ENCODE results near the gene LANCL3.
A peak's percentile ranks its signal among the peaks of the same experiment; 100 is the strongest.
"Not testable (repeated sequence)": the region's sequence is repeated elsewhere in the genome, so short reads cannot be mapped to it uniquely, and the experiment has no call there.

The LANCL3 gene

DNA sequence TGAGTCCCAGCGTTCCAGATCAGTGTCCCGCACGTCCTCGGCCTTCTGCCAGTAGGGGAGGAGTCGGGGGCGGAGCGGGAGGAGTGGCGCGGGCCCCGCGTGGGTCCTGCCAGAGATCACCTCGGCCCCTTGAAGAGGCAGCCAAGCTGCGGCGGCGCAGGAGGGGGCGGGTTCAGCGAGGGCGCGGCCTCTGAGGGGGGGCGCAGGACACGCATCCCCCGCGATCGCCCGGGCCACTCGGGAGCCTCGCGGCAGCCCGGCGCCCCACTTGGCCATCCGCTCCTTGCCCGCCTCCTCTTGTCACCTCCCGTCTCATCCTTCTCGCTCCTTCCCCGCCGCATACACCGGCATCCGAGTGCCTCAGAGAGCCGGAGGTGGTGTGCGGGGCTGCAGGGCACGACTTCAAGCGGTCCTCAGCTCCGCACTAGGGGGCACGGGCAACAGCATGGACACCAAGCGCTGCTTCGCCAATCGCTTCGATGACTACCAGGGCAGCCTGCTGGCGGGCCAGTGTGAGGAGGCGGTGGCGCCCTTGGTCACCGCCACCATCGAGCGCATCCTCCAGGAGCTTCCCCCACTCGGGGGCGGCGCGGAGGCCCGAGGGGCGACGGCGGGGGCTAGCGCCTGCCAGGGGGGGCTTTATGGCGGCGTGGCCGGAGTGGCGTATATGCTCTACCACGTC lies at the start of gene LANCL3:
Gene LANCL3 (plus strand): TSS at position 236 of the 682 bp plus-strand sequence. CDS start 210 bp downstream, at position 446.
- peak; percentile 23 for DNase-seq

DNA sequence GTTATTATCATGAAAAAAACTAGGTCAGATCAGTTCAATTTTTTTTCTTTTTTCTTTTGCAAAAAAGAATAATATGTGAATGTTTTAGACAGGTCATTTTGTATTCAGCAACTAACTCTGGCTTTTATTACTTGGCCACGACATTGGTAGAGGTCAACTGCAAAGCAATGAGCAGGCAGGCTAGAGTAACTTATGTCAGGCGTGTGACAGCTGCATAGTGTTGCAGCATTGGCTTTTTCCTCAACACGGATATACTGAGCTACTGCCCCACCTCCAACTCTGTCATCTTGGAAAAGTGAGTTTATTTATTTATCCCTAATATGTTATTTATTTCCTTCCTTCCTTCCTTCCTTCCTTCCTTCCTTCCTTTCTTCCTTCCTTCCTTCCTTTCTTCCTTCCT lies 47.8 kb upstream of the LANCL3 start:
- DNase-seq, result not testable (repeated sequence)

DNA sequence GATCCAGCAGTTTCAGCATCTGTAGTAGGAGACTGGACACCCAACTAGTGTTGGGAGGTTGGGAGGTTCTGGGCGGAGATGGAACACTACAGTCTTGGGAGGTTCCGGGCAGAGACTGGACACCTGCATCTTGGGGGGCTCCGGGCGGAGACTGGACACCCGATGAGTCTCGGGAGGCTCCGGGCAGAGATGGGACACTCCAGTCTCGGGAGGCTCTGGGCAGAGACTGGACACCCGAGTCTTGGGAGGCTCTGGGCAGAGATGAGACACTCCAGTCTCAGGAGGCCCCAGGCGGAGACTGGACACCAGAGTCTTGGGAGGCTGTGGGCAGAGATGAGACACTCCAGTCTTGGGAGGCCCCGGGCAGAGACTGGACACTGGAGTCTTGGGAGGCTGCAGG lies 29.5 kb upstream of the LANCL3 start:
- no peak for DNase-seq

DNA sequence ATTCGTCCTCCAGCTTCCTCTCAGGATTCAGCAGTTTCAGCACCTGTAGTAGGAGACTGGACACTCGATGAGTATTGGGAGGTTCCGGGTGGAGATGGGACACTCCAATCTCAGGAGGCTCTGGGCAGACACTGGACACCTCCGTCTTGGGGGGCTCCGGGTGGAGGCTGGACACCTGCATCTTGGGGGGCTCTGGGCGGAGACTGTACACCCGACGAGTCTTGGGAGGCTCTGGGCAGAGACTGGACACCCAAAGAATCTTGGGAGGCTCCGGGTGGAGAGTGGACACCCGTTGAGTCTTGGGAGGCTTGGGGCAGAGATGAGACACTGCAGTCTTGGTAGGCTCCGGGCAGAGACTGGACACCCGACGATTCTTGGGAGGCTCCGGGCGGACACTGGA lies 28.7 kb upstream of the LANCL3 start:
- DNase-seq, result no peak

DNA sequence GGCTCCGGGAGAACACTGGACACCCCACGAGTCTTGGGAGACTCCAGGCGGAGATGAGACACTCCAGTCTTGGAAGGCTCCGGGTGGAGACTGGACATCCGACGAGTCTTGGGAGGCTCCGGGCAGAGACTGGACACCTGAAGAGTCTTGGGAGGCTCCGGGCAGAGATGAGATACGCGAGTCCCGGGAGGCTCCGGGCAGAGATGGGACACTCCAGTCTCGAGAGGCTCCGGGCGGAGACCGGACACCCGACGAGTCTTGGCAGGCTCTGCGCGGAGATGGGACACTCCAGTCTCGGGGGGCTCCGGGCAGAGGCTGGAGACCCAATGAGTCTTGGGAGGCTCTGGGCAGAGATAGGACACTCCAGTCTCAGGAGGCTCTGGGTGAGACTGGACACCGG lies 28.1 kb upstream of the LANCL3 start:
- DNase-seq, result no peak

DNA sequence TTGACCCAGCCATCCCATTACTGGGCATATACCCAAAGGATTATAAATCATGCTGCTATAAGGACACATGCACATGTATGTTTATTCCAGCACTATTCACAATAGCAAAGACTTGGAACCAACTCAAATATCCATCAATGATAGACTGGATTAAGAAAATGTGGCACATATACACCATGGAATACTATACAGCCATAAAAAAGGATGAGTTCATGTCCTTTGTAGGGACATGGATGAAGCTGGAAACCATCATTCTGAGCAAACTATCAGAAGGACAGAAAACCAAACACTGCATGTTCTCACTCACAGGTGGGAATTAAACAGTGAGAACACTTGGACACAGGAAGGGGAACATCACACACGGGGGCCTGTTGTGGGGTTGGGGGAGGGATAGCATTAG lies 26.9 kb upstream of the LANCL3 start:
- not testable (repeated sequence) for DNase-seq

DNA sequence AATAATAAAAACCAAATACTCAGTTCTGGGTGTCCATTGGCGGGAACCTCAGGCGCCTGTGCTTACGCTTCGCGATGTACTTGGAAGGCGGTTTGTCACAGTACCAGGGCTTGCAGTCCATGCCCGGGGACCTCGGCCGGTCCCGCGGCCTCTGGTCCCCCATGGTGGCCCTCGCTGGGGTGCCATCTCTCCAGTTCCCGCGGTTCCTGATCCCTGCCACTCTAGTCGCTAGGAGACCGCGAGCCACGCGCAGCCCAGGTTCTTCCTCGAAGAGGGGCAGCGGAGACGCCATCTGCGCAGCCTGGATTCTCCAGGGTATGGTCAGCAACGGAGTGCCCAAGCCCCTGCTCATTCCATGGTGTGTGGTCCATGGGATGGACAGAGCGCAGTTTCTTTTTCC lies 26.4 kb upstream of the LANCL3 start:
- no peak for DNase-seq

GRCh38 chrX:37549619-37550018 lies 21.8 kb upstream of the LANCL3 start:
- DNase-seq, result not testable (repeated sequence)

DNA sequence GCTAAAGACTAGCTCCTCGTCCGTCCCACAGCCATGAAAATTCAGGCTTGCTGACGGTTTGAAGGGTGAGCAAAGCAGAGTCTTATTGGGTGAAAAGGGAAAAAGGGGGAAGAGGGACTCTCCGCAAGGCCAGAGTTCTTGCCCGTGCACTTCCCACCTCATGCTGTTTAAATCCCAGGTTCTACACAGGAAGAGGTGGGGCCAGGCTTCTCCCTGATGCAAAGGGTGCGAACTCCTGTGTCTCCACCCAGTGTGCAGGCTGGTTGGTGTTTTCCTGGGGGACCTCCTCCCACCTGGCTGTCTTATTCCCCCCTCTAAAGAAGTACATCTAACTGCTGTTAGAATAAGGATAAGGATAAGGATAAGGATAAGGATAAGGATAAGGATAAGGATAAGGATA lies 18.0 kb upstream of the LANCL3 start:
- DNase-seq, result no peak

DNA sequence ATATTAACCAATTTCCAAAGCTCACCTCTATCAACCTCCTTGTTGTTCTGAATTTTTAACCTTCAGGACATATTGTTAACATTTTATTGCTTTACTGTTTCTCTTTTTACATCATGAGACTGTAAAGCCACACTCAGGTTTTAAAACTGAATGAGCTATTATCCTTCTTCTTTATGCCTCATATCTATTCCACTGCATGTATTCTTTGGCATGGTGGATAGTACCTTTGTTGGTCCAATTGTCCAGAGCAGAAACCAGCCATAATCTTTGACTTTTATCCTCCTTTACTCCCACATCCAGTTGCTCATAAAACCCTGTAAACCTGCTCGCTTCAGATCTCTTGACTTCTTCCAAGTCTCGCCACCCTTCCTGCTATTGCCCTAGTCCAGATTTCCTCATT lies 6.2 kb upstream of the LANCL3 start:
- not testable (repeated sequence) for DNase-seq

DNA sequence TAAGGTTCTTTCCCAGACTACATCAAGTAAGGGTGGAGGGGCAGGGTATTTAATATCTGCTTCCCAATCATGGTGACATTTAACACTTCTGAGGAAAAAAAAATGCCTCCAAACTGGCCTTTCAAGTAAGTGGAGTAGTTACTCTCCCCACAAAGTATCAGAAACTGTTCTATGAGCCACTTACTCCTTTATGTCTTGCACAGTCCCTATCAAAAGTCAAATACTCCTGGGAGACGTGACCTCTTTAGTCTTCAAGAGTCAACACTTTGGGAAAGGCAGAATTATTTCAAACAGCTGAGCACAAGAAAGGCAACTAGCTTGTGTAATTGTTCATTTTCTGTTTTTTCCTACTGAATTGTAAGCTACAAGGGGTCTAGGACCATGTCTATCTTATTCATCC lies 1.1 kb upstream of the LANCL3 start:
- DNase-seq, result not testable (repeated sequence)

DNA sequence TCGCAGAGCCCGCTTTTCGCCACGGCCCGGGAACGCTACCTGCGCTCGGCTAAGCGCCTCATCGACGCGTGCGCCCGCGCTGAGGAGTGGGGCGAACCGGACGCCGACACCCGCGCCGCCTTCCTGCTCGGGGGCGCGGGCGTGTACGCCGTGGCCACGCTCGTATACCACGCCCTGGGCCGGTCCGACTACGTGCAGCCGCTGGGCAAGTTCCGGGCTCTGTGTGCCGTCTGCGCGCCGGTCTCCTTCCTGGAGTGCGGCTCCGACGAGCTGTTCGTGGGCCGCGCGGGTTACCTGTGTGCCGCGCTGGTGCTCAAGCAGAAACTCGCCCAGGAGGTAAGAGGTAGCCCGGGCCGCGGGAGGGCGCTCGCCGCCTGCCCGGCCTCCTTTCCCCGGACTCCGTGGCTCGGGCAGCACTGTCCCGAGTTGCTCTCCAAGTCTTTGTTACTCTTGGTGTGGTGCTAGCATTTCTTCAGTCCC lies 687 bp downstream of the LANCL3 start:
- DNase-seq, result peak; percentile 63

DNA sequence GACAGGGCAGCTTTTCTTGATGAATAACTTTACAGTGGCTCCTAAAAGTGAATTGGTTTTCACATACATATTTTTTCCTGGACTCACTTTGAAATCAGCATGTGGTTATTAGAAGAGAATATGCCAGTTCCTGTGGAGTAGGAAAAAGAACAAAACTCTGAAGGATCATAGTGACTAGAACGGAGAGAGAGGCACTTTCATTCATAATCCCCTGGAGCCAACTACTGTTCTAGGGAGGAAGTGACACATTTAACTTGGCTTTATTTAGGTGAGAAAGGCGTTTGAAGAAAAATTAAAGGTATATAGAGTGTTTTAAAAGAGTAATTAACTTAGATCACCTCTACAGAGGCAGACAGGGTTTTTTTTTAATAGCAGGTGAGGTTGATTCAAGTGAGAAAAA lies 1.7 kb downstream of the LANCL3 start:
- peak; percentile 34 for DNase-seq

DNA sequence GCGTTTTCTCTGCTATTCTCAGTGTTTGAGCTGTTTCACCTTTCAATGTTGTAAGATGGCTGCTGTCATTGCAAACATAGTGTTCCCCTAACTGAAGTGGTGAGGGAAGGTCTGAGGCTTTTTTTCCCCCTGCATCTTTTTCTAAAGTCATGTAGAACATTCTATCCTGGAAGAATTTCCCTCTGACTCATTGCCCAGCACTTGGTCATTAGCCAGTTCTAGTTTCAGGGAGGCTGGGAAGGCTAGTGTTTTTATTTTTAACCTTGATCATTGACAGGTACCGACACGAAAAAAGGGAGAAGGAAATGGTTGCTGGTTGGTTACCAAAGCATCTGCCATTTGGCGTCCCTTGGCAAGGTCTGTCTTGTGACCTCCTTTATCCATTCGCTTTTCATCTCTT lies 6.6 kb downstream of the LANCL3 start:
- DNase-seq, result no peak

GRCh38 chrX:37580080-37580479 lies 8.6 kb downstream of the LANCL3 start:
- DNase-seq, result no peak

- not testable (repeated sequence) for DNase-seq
Measured at GRCh38 chrX:37587337-37587736, 15.9 kb downstream of the LANCL3 start.

DNA sequence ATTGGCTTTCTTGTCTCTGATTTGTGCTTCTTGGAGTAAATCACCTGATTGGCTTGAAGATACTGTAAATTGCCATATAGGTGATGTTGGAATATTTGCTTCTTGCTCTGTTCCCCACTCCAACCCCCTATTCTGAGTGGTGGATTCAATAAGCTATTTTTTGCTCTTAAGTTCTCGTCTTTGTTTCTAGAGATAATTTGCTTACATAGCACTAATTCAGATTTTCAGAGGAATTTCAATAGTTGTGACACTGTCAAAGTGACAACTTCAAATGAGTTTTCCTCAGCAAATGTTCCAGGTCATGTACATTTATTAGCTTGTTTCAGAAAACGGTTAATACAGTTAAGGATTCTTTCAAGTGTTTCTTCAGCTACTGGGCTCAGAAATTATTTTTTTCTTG lies 18.6 kb downstream of the LANCL3 start:
- no peak for DNase-seq

DNA sequence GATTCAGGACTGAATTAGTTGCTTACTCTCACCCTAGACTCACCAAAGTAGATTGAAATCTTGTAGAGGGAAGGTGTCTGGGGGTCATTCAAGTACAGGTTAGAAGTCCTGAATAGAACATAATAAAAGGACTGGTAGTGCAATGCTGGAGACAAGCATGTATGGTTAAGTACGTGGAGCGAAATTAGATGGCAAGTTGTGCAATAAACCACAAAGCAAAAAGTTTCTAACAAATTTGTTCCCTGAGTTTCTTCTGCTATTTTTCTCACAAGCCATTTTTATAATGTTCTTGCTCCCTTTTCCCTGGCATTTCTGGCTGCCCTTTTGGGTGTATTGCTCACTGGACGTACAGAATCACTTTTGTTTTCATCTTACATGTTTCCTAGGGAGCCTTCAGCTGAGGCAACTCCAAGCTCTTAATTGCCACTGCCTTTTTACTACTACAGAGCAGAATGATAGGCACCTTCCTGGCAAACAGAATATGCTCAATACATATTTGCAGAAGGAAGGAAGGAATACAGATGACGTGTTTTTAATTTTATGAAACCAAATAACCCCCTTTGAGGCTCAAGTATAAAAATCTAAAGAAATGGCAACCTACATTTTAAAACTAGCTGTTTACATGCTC lies 23.4 kb downstream of the LANCL3 start:
- no peak for DNase-seq

DNA sequence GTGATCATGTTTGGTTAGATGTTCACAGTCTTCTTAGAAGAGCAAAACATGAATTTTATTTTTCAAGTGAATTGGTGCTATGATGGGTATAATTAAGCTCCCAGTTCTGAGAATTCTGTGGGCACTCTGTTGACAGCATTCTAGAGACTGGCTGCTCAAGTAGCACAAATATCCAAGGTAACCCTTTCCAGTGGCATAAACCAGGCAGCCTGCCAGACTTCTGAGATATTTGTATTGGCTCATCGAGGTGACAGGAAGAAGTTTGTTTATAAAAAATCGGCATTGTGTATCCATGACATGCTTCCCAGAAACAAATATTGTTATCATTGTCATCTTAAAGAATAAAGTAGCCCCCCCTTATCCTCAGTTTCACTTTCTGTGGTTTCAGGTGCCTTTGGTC lies 28.3 kb downstream of the LANCL3 start:
- DNase-seq, result no peak

- DNase-seq, result peak; percentile 37
Measured at GRCh38 chrX:37603938-37604409, 32.5 kb downstream of the LANCL3 start.

DNA sequence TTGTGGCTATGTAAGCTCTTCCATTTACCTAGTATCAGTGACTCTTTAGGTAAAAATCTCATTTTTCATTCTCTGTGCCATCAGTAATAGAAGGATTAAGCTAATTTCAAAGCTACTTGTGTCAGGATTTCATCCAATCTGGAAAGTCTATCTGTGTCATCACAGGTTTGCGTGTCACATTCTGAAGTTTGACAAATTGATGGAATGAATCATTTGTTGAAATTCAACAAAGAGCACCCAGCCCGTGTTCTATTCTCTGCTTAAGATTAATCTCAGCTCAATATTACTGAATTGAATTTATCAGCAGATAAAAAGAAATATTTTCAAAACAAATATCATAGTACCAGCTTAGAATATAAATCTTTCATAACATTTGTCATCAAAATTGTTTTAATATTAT lies 35.8 kb downstream of the LANCL3 start:
- no peak for DNase-seq

DNA sequence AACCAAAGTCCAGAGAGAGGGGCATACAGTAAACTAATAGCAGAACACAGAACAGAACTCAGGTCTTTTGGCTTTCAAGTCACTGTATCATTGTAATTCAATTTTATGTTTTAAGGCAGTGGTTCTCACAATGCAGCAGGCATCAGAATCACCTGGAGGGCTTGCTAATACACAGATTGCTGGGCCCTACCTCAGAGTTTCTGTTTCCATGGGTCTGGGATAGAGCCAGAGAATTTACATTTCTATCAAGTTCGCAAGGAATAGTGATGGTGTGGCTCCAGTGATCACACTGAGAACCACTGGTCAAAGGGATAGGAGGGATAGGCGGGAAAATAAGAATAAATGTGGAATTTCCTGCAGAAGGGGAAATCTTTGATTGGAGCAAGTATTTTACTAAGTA lies 36.7 kb downstream of the LANCL3 start:
- no peak for DNase-seq

DNA sequence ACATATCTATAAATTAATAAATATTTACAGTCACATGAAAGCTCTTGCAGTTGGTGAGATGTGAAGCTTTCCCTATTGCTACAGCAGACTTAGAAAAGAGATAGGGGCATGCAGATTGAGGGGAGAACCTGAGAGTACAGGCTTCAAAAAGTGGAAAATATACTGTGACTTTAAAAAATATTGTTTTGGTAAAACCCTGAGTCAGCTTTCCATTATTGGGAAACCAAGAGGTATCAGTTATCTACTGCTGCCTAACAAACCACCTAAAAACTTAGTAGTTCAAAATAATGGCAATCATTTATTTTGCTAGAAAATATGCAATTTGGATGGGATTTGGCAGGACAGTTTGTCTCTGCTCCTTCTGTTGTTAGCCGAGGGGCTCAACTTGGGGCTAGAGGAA lies 38.3 kb downstream of the LANCL3 start:
- DNase-seq, result no peak

GRCh38 chrX:37613933-37614332 lies 42.5 kb downstream of the LANCL3 start:
- no peak for DNase-seq

DNA sequence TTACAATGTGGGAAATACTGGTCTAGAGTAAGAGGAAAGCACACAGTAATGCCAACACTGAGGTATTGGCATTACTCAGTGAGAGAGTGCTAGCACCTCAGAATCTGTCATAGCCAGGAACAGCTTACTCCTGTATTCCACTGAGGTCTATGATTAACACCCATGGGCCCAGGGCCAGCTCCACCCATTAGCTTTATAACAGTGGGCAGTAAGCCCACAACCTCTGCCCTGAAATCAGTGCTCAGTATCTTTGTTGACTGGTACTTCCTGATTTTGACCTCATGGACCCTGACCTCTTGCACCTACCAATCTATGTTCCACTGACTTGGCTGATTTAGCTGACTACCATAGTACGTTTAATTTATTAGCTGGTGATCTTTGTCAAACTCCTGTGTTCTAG lies 56.1 kb downstream of the LANCL3 start:
- DNase-seq, result peak; percentile 16
